HG03378 (cell line): Measurements from ENCODE around the gene MFSD6L.
"Not testable (repeated sequence)": the region's sequence is repeated elsewhere in the genome, so short reads cannot be mapped to it uniquely, and the experiment has no call there.

Source experiments
- ATAC-seq: cut with Tn5 transposase; IDR thresholded peaks from one replicate; pipeline ENCODE4 v1.9.1; 2021; ENCODE audit warnings: mild to moderate bottlenecking, moderate library complexity; ENCODE audit not compliant: unreplicated experiment

Gene MFSD6L

DNA sequence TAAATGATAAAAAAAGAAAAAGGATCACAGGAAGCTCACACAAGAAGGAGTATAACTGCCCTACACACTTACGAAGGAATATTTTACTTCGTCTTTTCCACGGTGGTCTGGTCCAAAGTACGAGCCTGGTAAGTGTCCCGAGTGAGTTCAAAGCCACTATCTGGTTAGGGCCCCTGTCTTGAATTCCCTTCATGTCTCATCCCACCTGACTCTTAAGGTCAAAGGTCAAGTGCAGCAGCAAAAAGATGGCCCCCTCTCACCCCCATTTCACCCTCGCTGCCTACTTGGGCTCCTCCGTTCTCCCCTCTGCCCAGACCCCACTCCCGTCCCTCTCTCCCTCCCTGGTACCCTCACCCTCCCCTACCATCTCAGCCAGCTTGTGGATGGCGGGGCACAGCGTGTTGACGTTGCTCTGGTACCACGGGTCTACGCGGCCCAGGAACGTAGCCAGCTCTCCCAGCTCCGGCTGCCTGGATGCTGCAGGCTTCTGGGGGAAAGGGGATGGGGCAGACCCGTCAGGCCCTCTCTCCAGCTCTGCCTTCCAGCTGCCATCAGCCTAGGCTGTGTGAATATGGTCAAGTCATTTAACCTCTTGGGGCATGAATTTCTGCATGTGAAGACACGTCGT, 27.8 kb upstream of the MFSD6L start:
- ATAC-seq = no peak

DNA sequence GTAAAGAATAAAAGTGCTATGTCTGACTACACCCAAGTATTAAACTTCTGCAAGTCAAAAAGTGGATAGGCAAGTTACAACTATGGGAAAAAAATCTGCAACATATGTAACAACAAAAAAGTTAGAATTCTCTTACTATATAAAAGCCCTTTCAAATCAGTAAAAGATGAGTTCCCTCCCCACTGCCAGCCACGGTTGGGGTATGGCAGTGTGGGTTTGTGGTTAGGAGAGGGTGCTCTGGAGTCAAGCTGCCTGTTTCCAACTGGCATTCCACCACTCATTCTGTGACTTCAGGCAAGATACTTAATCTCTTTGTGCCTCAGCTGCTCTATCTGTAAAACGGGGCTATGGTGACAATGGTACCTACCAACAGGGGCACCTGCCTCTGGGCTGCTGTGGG, 26.6 kb upstream of the MFSD6L start:
- ATAC-seq = no peak

DNA sequence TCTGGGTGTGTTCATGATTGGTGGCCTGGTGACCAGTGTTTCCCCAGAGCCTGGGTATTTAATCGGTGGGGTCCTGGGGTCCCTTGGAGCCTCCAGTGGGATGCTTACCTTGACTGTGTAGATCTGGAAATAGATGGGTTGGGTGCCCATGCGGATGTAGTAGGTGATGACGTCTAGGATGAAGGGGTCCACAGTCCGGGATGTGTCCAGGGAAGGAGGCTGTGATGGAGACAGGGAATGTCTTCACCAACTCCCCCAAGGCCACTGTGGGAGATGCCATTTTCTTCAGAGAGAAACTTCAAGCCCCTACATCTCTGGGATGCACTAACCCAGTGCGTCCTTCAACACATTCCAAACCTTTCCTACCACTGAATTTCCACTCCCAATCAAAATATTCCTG, 24.1 kb upstream of the MFSD6L start:
- ATAC-seq = no peak

DNA sequence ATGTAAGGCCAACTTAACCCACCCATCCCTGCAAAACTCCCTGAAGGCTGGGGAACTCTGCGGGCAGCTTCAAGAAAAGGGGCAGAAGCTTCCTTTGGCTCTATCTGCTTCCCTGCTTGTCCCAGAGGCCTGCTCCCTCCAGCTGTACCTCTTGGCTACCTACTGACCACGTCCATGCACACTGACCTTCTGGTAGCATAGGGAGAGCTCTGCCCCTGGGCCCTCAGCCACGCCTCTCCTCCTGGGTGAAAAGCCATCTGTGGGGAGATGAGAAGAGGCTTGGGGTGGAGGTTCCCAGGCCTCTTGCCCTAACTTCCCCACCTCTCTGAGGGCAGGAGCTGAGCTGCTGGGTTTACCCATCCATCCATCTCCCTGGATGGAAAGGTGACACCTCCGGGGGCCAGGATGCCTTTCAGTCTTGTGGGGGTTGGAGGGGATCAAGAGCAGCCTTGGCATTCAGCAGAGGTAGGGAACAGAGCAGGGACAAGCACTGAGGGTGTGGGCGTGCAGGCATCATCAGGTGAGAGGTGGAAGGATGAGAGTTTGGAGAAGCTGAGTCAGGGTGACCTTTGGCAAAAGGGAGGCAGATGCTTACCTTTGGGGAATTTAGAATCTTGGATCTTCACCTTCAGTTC, 23.4 kb upstream of the MFSD6L start:
- no peak for ATAC-seq

DNA sequence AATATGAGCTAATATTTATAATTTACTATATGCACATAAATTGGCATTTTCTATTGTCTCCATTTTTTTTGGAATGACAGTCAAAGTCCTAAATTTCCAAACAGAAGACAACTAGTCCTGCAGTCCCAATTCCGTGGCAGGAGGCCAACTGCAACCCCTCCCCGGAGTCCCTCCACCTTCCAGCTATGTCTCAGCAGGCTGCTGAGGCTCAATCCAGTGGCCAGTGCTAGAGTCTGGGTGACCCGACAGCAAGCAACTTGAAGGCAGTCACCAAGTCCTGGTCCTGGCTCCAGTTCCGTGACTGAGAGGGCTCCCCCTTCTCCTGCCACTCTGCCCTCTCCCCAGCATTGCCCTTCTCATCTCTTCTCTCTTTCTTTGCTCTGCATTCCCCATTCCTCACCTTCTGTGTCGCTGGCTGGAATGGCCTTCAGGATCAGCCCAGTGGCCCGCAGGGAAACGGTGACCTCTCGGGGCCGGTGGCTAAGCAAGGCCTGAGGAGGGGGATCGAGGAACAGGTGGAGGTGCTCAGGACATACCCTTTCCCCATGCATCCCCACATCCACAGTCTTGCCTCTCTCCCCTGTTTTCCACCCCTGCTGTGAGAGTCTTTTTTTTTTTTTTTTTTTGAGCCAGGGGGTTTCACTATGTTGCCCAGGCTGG, 22.4 kb upstream of the MFSD6L start:
- no peak for ATAC-seq

DNA sequence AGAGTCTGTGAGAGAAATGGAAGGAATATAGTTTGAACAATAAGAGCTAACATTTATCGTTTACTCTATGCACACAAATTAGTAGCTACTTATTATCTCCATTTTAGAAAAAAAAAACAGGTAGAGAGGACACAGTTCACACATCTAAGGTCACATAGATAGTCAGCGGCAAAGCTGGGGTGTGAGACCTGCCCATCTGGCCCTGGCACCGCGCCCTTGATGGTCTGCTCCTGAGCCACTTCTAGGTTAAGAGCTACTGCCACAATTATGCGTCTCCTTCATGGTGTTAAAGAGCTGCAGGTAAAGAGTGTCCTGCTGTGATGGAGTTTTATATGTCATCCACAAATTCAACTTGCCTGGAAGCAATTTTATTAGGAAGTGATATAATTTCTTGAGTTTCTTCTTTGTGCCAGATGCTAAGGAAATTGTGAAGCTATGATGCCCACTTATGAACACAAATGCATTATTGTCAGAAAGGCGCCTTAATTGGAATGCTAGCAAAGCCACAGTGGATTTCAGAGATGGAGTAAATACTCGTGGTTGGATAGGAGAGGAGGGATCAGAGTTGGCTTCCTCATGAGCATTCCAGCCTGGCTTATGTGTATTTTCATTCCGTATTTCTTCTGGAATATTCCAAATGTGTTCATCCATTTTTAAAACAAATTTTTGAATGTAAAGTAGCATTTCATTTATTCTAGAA, 21.3 kb upstream of the MFSD6L start:
- ATAC-seq = no peak

DNA sequence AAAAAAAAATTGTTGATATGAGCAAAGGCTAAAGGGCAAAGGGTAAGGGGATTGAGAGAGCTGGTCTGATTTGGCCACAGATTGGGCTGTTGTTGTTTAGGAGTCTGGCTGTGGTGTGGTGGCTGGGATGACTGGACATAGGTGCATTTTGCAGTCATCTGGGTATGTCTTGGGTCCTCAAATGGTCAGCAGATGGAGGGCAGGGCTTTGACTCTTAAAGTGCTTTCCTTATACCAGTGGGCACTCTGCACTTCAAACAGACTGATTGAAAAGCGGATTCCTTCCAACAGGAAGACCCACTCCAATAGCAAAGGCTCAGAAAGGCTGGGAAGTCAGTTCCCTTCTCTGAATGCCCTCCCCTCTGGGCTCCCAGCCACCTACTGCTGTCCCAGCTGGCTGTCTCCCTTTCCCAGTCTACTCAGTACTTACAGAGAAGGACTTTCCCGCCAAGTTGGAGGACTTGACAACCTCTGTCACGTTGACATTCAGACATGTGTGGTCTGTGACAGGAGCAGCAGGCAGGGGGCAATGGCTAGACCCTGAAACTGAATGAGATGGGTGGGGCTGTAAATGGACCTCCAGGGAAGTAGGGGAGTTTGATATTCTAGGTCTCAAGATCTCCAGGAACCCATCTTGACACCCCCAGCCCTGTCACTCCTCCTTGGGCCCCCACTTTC, 19.6 kb upstream of the MFSD6L start:
- no peak for ATAC-seq

DNA sequence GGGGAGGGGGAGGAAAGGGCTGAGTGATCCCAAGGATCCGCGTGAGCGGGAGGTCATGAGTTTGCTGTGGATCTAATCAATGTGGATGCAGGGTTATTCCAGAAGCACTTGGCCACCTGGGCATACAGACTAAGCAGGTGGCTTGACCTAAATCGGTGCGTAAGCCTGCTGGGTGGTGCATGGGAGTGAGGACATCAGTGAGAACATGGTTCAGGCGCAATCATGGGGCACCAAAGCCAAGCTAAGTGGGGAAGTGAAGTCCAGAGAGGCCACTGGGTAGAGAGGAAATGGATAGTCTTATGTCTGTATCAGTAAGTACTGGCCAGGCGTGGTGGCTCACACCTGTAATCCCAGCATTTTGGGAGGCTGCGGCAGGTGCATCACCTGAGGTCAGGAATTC, 18.9 kb upstream of the MFSD6L start:
- ATAC-seq = no peak

DNA sequence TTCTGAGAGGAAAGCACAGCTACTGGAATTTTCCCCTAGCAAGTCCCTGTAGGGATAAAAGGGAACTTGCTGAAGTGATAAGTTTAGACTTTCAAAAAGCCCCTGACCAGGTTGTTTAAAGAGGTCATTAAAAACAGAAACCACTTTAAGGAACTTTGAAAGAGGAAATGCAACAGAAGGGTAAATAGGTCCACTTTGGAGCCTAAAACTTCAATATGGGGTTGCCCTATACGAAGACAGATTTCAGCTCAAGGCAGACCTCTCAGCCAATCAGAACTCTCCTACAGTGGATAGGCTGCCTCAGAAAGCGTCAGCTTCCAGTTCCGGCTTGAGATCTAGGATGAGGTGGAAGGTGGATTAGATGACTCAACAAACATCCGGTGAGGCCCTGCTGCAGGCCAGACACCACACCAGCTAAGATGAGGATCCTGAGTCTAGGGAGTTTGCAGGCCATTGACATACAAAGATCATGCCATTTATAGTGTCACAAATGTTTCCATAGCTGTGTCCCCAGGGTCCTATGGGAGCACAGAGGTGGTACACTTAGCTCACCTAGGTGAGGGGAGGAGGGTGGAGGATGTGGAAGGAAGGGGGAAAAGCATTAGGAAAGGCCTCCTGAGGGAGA, 7.9 kb upstream of the MFSD6L start:
- peak; percentile 77 for ATAC-seq

DNA sequence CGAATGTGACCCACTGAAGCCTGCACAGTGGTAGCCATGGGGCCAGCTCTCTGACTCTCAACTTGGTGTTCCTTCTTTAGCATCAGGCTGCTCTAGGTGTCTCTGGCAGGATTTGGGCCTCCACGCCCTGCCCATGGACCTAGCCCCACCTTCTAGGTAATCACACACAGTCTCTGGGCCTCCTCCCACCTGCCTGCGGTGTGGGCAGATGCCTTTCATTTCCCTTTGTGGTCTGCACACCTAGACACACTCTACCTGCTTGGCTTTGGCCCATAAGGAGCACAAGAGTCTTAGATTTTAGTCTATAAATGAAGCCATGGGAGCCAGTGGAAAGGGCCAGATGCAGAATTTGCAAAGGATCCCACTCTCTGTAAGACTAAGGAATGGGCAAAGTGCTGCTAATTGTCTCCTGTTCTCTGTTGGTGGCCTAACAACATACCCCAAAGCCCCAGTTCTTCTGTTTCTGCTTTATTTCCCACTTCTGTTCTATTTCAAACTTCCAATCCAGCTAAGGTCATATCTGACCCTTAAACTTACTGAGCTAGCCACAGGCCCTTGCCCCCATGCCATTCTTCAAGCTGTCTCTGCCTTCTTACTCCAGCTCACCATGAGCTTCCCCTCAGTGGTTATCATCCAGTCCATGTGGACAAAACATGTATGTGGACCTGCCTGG, 7.2 kb upstream of the MFSD6L start:
- ATAC-seq = peak; percentile 3

DNA sequence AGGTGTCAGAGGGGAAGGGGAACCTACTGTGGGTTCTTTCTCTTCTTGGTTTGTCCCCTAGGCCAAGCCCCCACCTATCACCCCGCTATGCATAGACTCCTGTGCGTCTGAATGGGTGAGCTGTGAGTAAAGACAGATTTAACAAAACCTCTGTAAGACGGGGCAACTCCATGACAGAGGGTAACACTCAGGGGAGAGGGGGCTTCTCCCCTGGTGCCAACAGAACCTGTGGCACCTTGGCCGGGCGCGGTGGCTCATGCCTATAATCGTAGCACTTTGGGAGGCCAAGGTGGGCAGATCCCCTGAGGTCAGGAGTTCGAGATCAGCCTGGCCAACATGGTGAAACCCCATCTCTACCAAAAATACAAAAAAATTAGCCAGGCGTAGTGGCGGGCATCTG, 6.2 kb upstream of the MFSD6L start:
- ATAC-seq = not testable (repeated sequence)

DNA sequence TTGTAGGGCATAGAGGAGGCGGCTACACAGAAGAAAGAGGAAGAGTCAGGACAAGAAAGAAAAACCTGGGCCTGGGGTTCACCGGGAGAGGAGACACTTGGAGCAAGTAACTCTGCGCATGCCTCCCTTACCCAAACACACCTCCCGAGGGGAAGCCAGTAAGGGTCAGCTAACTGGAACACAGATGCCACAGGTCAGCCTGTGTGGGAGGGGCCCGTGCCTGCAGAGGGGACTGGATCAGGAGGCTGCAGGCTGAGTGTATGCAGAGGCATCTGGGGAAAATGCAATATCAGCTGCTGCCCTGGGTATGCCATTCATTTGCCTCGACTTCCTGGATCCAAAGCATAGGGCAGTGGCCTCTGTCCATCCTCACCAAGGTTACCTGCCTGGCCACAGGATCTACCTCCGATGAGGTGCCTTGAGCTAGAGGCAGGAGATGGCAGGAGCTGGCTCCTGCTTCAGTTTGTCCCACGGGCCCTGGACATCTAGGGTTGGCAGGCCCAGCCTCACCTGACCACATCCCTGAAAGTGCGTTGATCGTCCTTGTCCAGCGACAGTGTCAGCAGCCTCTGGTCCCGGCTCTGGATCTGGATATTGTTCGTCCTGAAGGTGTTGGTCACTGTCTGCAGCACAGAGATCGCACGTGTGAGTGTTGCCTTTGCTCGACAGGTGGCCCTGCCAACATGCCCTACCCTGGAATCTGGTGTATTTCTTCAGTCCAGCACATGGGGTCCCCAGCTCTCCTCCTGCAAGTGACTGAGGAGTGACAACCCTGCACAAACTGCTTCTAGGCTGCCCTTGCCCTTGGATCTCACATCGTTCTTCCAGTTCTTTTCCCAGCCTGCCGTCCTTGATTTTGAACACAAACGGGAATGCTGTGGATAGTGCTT, 4.6 kb upstream of the MFSD6L start:
- ATAC-seq = no peak

DNA sequence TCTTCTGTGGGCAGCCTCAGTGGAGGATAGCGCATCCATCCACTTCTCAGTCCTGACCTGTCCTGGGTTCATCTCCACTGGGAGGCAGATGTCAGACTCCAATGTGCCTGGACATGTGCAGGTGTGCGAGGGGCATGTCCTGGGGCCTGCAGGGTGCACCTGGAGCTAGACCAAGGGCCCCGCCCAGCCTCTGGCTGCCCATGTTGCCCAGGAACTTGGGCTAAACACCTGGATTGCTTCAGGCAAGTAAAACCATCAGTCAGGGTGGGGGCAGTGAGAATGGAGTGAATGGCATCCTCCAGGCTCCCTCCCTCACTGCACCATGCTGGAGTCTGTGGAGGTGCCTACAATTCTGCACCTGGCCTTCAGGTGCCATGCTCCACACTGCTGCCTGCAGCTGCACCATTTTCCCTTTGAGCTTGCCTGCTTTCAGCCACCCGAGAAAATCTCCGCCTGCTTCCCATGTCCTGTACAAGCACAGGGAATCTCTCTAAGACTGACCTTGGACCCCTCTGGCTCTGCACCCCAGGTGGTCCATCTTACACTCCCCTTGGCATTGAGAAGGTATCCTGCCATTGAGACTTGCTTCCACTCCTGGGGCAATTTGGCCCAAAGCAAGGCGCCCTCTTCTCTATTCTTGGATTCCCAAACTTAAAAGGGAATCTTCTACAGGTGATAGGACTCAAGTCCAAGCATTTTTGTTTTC, 2.1 kb upstream of the MFSD6L start:
- no peak for ATAC-seq

DNA sequence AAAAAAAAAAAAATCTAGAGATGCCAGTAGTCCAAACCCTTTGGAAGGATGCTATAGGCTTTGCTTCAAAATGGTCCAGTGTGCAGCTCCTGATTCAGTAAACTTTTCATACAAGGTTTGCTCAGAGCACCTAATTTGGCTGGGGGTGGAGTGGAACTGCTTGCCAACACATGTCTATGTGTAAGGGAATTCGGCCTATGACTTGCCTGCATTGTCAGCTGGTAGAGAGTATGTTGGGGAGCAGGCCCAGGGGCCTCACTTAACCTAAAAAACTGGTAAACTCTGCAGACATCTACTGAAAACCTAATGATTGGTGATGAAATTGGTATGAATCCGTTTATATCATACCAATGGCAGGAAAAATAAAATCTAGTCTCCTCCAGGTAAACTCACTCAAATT, 1.5 kb upstream of the MFSD6L start:
- no peak for ATAC-seq

DNA sequence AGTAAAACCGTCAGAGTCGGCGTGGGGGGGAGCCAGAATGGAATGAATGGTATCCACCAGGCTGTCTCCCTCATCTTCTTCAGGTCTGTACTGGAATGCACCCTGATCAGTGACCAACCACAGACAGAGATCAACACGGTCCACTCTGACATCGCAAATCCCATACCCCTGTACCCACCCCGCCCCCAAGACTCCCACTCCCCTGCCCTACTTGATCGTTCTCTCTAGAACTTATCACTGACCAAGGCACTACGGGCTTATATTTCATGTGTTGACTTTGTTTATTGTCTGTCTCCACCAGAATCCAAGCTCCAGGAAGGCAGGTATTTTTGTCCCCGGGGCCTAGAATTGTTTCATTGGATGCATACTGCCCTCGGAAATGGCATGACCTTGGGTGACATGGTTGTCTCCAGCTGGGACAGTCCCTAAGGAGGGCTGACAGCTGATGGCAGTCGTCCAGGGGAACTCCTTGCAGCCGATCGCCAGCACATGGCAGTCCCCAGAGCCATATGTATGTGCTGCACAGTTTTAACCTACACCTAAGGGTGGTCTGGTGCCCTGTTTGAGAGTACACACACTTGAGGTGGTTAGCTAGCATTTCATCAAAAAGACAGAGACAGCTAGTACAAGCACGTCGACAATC, 526 bp upstream of the MFSD6L start:
- no peak for ATAC-seq

DNA sequence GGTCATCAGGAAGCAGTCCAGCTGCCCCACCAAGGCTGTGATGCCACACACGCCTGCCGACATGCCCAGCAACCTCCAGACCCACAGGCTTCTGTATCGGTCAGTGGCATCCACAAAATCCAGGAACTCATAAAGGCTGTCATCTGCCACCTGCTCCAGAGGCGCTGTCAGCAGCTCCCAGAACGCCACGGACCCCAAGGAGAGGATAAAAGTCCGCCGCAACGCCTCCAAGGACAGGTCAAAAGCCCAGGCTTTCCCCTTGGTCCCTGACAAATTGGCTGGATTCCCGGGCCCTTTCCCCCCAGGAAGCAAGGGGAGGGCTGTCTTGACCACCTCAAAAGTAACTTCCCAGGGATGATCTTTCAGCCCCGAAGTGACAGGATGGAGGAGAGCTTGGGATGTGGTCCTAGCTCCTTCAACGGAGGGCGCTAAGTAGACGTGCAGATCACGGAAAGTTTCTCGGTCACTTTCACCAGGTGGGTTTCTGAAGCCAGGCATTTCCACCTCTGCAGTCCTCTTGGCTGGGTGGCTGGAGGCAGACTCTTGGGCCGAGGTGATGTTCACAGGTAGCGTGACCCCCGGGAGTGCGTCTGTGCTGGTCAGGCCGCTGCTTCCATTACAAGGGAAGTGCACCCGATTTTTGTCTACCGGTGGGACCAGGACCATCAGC, 854 bp downstream of the MFSD6L start:
- no peak for ATAC-seq

DNA sequence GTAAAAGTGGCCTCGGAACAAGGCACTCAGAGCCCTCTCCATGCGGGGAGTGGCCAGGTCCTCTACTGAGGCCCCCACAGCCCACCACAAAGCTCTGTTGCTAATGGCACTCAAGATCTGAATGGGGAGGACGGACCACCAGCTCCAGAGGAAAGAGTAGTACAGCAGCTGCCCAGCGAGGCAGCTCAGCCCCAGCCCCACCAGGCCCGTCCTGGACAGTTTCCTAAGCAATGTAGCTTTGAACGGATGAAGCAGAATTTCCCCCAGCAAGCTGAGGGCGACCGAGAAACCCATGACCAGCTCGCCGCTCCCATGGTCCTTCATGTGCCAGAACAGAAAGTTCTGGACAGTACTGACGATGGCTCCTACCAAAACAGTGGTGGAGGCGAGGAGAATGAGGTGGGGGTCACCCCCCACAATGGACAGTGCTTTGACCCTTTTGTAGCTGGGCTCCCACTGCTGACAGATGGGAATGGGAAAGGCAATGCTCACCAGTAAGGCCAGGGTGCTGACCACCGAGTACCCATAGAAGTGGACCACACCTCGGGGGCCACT, 1.5 kb downstream of the MFSD6L start:
- ATAC-seq = no peak
